NT2/D1 (cell line): Measurements from ENCODE around the gene PIGU.

ENCODE experiments used
- DNase-seq: peaks from one replicate; pipeline ENCODE4 v3.0.0-alpha.2; 2011; ENCODE audit warnings: low read depth, low spot score
- H3K27me3 ChIP-seq: 2 replicates; pipeline ENCODE4 v1.6.0; 2011; ENCODE audit warnings: mild to moderate bottlenecking; ENCODE audit not compliant: insufficient read length, insufficient read depth
- H3K36me3 ChIP-seq: 2 replicates; pipeline ENCODE4 v1.6.1; 2011; ENCODE audit warnings: mild to moderate bottlenecking, low read length, mixed read lengths; ENCODE audit not compliant: insufficient read depth, insufficient read length
- H3K4me1 ChIP-seq: 2 replicates; pipeline ENCODE4 v1.5.1; 2011; ENCODE audit not compliant: insufficient read depth, insufficient read length
- H3K4me3 ChIP-seq: 2 replicates; pipeline ENCODE4 v1.5.1; 2011; ENCODE audit warnings: low read depth; ENCODE audit not compliant: insufficient read length
- H3K9ac ChIP-seq: 2 replicates; pipeline ENCODE4 v1.6.0; 2011; ENCODE audit warnings: low read depth; ENCODE audit not compliant: insufficient read length
- H3K9me3 ChIP-seq: 2 replicates; pipeline ENCODE4 v1.5.1; 2011; ENCODE audit warnings: mild to moderate bottlenecking, low read length; ENCODE audit not compliant: insufficient read depth
- SUZ12 ChIP-seq: IDR thresholded peaks from 2 replicates; pipeline ENCODE4 v1.6.1; 2011; ENCODE audit not compliant: insufficient read length, insufficient read depth; ENCODE audit errors: extremely low read depth
- YY1 ChIP-seq: IDR thresholded peaks from 2 replicates; pipeline ENCODE4 v1.6.1; 2011; ENCODE audit not compliant: insufficient read length, insufficient read depth
- ZNF274 ChIP-seq: IDR thresholded peaks from 2 replicates; pipeline ENCODE4 v1.6.1; 2011; ENCODE audit warnings: mild to moderate bottlenecking, low read depth, low read length

The PIGU gene

DNA sequence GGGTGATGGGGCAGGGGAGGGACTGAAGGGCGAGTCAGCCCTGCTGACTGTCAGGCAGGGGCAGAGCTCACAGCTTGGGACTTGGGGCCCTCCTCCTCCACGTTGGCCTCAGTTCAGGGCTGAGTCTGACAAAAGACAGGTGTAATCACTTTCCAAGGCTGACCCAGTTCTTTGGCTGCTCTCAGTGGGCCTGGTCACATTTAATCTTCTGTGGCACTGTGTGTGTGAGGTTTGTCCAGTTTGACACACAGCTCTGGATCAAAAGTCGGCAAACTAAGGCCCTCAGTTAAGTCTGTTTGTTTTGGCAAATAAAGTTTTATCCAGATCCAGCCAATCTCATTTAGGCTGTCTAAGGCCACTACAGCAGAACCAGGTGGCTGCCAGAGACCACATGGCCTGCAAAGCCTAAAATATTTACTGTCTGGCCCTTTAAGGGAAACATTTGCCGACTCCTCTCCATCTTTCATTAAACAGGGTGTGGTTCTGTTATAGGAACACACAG lies 123.5 kb downstream of the PIGU start:
- Histone ChIP-seq H3K27me3 (no peaks in the 10 kb centered on the region), H3K36me3 (no peaks in the 10 kb centered on the region), H3K9ac (no peak overlapping the region), H3K4me1 (peaks cover 6% of the 10 kb centered on the region), H3K4me3 (no peak overlapping the region), H3K9me3 (no peaks in the 10 kb centered on the region)
- DNase-seq = no peak
- no peak for TF ChIP-seq YY1
- TF ChIP-seq ZNF274 = no peak
- TF ChIP-seq SUZ12 = no peak

DNA sequence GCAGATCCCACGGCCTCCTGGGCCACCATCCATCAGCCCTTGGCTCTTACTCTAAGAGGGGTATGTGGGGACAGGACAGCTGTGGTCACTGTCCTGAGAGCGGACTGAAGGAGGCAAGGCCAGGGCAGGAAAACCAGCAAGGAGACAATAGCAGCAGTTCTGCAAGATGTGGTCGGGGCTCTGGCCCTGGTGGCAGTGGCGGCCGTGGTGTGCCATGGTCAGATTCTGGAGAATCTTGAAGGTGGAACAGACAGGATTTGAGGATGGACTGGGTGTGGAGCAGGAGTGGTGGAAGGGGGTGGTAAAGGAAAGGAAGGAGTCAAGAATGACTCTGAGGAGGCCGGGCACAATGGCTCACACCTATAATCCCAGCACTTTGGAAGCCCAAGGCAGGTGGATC lies 124.3 kb downstream of the PIGU start:
- Histone ChIP-seq H3K9ac (no peak overlapping the region), H3K36me3 (no peaks in the 10 kb centered on the region), H3K4me3 (no peak overlapping the region), H3K9me3 (no peaks in the 10 kb centered on the region), H3K4me1 (peaks cover 11% of the 10 kb centered on the region), H3K27me3 (no peaks in the 10 kb centered on the region)
- no peak for DNase-seq
- TF ChIP-seq YY1 = no peak
- TF ChIP-seq ZNF274 = no peak
- no peak for TF ChIP-seq SUZ12

DNA sequence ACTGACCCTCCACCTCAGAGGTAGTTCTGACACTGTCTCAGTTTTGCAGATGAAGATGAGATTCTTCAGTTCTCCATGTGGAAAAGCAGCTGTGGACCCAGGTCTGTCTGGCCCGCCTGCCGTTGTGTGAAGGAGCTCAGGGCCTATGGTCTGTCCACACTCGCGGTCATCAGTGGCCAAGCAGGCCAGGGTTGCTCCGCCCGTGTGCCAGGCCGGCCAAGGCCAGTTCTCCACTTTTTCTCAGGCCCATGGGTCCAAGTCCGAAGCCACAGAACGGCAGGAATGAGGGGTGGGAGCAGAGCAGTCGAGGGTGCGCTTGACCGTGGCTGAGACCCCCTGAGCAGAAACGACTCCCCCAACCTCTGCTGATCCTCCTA lies 127.0 kb downstream of the PIGU start:
- no peaks in the 10 kb centered on the region for H3K27me3 ChIP-seq
- H3K9ac ChIP-seq = no peak overlapping the region
- H3K4me3 ChIP-seq = no peak overlapping the region
- no peak for TF ChIP-seq YY1
- no peak for TF ChIP-seq SUZ12
- no peak for TF ChIP-seq ZNF274
- no peak for DNase-seq
- no peaks in the 10 kb centered on the region for H3K9me3 ChIP-seq
- no peaks in the 10 kb centered on the region for H3K36me3 ChIP-seq
- peaks cover 11% of the 10 kb centered on the region for H3K4me1 ChIP-seq

DNA sequence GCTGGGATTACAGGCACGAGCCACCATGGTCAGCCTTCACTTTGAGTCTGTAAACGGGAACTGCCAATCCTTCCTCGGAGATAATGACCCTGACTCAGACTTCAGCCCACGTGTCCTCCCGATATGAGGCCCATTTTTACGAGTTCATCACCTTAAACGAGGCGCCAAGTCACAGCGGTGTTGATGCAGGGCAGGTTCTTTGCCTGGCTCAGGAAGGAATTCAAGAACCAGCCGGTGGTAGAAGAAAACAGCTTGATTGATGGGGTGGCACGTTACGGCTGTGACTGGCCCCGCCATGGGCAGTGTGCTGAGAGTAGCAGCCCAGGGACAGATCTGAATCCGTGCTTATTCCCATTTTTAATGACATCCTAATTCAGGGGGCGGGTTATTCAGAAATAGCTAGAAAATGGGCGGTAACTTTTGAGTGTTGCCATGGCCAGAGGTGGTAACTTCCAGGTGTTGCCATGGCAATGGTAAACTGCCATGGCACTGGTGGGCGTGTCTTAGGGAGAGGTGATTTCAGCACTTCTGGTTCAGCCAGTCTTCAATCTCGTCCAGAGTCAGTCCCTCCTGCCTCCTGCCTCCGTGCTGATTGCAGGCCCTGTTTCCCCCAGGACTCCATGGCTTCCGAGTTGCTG lies 127.5 kb downstream of the PIGU start:
- no peak overlapping the region for H3K9ac ChIP-seq
- peaks cover 13% of the 10 kb centered on the region for H3K4me1 ChIP-seq
- no peaks in the 10 kb centered on the region for H3K27me3 ChIP-seq
- DNase-seq = no peak
- no peak for TF ChIP-seq ZNF274
- TF ChIP-seq YY1 = no peak
- no peak for TF ChIP-seq SUZ12
- no peak overlapping the region for H3K4me3 ChIP-seq
- no peaks in the 10 kb centered on the region for H3K9me3 ChIP-seq
- no peaks in the 10 kb centered on the region for H3K36me3 ChIP-seq

DNA sequence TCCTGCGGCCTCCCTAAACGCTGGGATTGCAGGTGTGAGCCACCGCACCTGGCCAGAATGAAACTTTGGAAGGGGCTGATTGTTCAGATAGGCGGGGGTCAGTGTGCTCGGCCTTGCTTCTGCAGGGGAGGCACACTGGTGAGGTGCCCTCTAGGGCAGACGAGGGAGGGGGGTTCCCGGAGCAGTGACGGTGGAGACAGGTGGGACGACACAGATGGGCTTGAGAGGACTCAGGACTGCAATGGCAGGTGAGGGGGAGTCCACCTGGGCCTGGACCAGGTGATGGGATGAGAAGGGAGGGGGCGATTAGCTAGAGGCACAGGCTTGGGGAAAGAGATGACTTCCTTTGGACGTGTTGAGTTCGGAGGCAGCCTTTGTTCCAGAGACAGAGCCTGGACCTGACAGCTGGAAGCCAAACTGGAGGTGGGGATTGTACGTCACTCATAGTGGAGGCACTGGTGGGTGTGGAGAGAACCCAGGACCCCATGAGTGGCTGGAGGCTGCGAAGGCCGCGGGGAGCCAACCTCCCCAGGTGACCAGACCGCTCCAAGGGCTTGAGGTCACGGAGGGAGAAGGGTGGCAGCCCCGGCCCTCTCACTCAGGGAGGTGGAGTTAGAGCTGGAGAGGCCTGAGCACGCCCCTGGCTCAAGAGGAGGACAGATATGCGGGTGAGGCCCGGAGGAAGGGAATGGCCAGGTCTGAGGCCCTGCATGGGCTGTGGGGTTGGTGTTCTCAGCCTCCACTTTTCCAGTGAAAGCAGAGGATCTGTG lies 128.9 kb downstream of the PIGU start:
- H3K27me3 ChIP-seq = no peaks in the 10 kb centered on the region
- no peak for TF ChIP-seq ZNF274
- no peak for TF ChIP-seq YY1
- TF ChIP-seq SUZ12 = no peak
- no peaks in the 10 kb centered on the region for H3K36me3 ChIP-seq
- no peak for DNase-seq
- no peaks in the 10 kb centered on the region for H3K9me3 ChIP-seq
- no peak overlapping the region for H3K9ac ChIP-seq
- peaks cover 19% of the 10 kb centered on the region for H3K4me1 ChIP-seq
- H3K4me3 ChIP-seq = no peak overlapping the region

DNA sequence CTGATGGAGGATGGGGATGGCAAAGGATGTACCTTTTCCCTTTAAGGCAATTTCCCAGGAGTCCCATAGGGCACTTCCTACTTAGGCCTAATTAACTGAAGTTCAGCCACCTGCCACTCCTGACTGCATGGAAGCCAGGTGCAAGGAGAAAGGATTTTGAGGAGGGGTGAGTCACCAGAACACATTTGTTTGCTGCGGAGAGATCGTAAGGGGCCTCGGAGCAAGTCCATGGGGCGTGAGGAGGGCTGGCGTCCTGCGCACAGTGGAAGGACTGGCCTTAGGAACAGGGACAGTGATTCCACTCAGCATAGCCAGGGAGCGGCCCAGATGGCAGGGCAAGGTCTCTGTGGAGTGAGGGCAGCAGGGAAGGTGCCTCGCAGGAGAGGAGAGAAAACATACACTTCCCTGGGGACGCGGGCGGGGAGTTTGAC lies 130.1 kb downstream of the PIGU start:
- Histone ChIP-seq H3K27me3 (no peaks in the 10 kb centered on the region), H3K4me3 (no peak overlapping the region), H3K9ac (no peak overlapping the region), H3K4me1 (peaks cover 19% of the 10 kb centered on the region), H3K36me3 (peaks cover 7% of the 10 kb centered on the region), H3K9me3 (no peaks in the 10 kb centered on the region)
- TF ChIP-seq YY1 (no peak), SUZ12 (no peak), ZNF274 (no peak)
- DNase-seq = no peak

DNA sequence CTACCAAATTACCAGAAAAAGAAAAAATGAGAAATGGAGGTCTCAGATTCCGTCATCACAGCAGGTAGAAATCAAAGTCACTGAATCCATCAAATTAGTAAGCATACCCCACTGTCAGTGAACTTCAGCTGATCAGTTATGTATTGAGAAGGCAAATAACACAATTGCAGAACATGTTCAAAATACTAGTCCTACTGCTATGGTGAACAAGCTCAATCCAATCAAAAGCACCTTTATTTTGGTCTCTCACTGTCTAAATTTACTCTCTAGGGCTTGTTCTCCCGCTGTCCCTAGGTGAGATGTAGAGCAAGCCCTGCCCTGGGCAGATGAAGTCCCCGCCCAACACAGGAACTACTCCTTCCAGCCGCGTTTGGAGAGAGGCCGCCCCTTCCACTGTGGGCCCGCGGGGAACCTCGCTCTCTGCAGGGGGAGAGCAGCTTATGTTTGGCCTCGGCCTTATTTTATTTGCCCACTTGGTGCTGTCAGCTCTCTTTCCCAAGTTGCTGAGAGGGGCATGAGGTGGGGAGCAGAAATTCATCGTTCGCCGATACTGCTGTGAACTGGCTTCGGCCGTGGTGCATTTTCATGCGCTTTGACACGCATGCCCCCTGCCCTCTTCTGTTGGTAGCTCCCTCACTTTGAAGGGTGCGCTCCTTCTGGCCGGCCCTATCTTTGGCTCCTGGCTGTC lies 132.6 kb downstream of the PIGU start:
- no peaks in the 10 kb centered on the region for H3K27me3 ChIP-seq
- H3K4me3 ChIP-seq = no peak overlapping the region
- H3K36me3 ChIP-seq = peaks cover 31% of the 10 kb centered on the region
- no peak for TF ChIP-seq ZNF274
- no peak for TF ChIP-seq SUZ12
- no peak for TF ChIP-seq YY1
- peaks cover 14% of the 10 kb centered on the region for H3K4me1 ChIP-seq
- H3K9me3 ChIP-seq = no peaks in the 10 kb centered on the region
- peak overlapping the region; percentile 62 for H3K9ac ChIP-seq
- DNase-seq = no peak
